HG03095 (cell line): ENCODE data around the gene MYOG.

Experiments
- ATAC-seq: cut with Tn5 transposase; IDR thresholded peaks from one replicate; pipeline ENCODE4 v1.9.1; 2021; ENCODE audit warnings: moderate library complexity; ENCODE audit not compliant: unreplicated experiment

The MYOG gene

GRCh38 chr1:203085528-203086406 is at the start of gene MYOG:
Gene MYOG, minus strand, starts transcription at chr1:203086012. Its CDS starts 51 bp downstream, at chr1:203085961.
- ATAC-seq = no peak

GRCh38 chr1:203133970-203134725 is 48.3 kb upstream of the MYOG start:
- no peak for ATAC-seq

- no peak for ATAC-seq
These were observed 45.9 kb upstream of the MYOG start for GRCh38 chr1:203131548-203132200.

GRCh38 chr1:203130358-203130985 is 44.7 kb upstream of the MYOG start:
- ATAC-seq = no peak

GRCh38 chr1:203129501-203130231 is 43.9 kb upstream of the MYOG start:
- no peak for ATAC-seq

- no peak for ATAC-seq
These were observed 43.1 kb upstream of the MYOG start for GRCh38 chr1:203128716-203129500.

- no peak for ATAC-seq
These were observed 42.6 kb upstream of the MYOG start for GRCh38 chr1:203128431-203128715.

- ATAC-seq = no peak
These were observed 42.0 kb upstream of the MYOG start, which contains the start of gene ADORA1 for GRCh38 chr1:203127666-203128430. Gene ADORA1, plus strand, starts transcription at chr1:203127726. Its CDS starts 1,116 bp downstream, at chr1:203128842.

GRCh38 chr1:203126866-203127665 is 41.3 kb upstream of the MYOG start:
- ATAC-seq = no peak

- ATAC-seq = no peak
These were observed 40.5 kb upstream of the MYOG start for GRCh38 chr1:203126151-203126865.

GRCh38 chr1:203124546-203125317 is 38.9 kb upstream of the MYOG start:
- no peak for ATAC-seq

- no peak for ATAC-seq
These were observed 38.2 kb upstream of the MYOG start for GRCh38 chr1:203124011-203124410.

- no peak for ATAC-seq
These were observed 36.3 kb upstream of the MYOG start for GRCh38 chr1:203122159-203122558.

GRCh38 chr1:203121186-203122015 is 35.6 kb upstream of the MYOG start:
- ATAC-seq = no peak

GRCh38 chr1:203120325-203121153 is 34.7 kb upstream of the MYOG start:
- ATAC-seq = no peak
